ENCODE measurements around the gene SMIM35.

SMIM35 gene

GRCh38 chr11:118057251-118058145, 29.3 kb downstream of the SMIM35 start:
- no peak for DNase-seq (ENCODE audit: low read depth in 3 of 3)

GRCh38 chr11:118056806-118057205, 30.0 kb downstream of the SMIM35 start:
- DNase-seq (ENCODE audit: low read depth in 3 of 3): no peak

- DNase-seq (ENCODE audit: low read depth in 3 of 3): no peak
These were observed 30.8 kb downstream of the SMIM35 start for GRCh38 chr11:118055966-118056365.

- DNase-seq (ENCODE audit: low read depth in 3 of 3): no peak
These were observed 31.8 kb downstream of the SMIM35 start for GRCh38 chr11:118054712-118055640.

- no peak for DNase-seq (ENCODE audit: low read depth in 3 of 3)
These were observed 34.1 kb downstream of the SMIM35 start for GRCh38 chr11:118052581-118053206.

- DNase-seq (ENCODE audit: low read depth in 3 of 3): peak in 2 of 3 experiments; percentile 13 to 54
These were observed 34.9 kb downstream of the SMIM35 start for GRCh38 chr11:118051611-118052461.

- DNase-seq (ENCODE audit: low read depth in 3 of 3): no peak
These were observed 35.6 kb downstream of the SMIM35 start for GRCh38 chr11:118051136-118051610.

- no peak for DNase-seq (ENCODE audit: low read depth in 3 of 3)
These were observed 36.4 kb downstream of the SMIM35 start for GRCh38 chr11:118050208-118050891.

GRCh38 chr11:118049771-118050170, 37.0 kb downstream of the SMIM35 start:
- DNase-seq (ENCODE audit: low read depth in 3 of 3): no peak

- DNase-seq (ENCODE audit: low read depth in 3 of 3): no peak
These were observed 38.0 kb downstream of the SMIM35 start for GRCh38 chr11:118048472-118049370.

GRCh38 chr11:118047749-118048148, 39.0 kb downstream of the SMIM35 start:
- no peak for DNase-seq (ENCODE audit: low read depth in 3 of 3)

- DNase-seq (ENCODE audit: low read depth in 3 of 3): no peak
These were observed 39.6 kb downstream of the SMIM35 start for GRCh38 chr11:118046964-118047700.

GRCh38 chr11:118046051-118046963, 40.5 kb downstream of the SMIM35 start:
- no peak for DNase-seq (ENCODE audit: low read depth in 3 of 3)

- no peak for DNase-seq (ENCODE audit: low read depth in 3 of 3)
These were observed 41.6 kb downstream of the SMIM35 start for GRCh38 chr11:118045191-118045590.

- DNase-seq (ENCODE audit: low read depth in 3 of 3): no peak
These were observed 44.0 kb downstream of the SMIM35 start for GRCh38 chr11:118042796-118043195.

GRCh38 chr11:118042141-118042540, 44.6 kb downstream of the SMIM35 start:
- DNase-seq (ENCODE audit: low read depth in 3 of 3): no peak

GRCh38 chr11:118033443-118033842, 53.3 kb downstream of the SMIM35 start:
- DNase-seq (ENCODE audit: low read depth in 3 of 3): no peak

Data from stimulated activated CD4-positive, alpha-beta T cell treated with anti-CD3 and anti-CD28 coated beads, TNF-alpha, amount 100 ng/mL, for 24 hours (primary cell).